GM12874 (cell line): Measurements from ENCODE around the gene TCERG1L.

Source experiments
- TF ChIP-seq, protein P1 (sequence below): IDR thresholded peaks from 2 replicates; pipeline ENCODE4 v1.5.1; 2011; ENCODE audit warnings: low read depth, mild to moderate bottlenecking, control low read depth, low read length, moderate library complexity; ENCODE audit not compliant: insufficient read depth

Gene TCERG1L

DNA sequence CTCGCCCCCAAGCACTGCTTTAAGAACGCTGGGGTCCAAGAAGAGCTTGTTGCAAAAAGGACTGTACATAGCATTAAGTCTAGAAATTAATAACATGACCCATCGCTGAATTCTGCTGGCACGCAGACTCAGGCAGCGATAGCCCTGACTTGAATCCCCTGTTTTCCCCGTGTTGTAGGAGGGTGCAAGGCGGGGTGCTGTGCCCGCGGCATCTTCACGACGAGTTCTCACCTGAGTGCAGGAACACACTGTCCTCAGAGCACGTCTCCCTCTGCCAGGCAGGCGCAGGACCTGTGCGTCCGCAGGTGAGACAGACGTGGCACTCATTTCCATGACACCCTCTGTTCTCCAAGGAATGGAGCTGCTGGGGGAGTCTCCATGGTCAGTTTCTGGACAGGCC, 243.2 kb downstream of the TCERG1L start:
- TF ChIP-seq, protein P1, sequence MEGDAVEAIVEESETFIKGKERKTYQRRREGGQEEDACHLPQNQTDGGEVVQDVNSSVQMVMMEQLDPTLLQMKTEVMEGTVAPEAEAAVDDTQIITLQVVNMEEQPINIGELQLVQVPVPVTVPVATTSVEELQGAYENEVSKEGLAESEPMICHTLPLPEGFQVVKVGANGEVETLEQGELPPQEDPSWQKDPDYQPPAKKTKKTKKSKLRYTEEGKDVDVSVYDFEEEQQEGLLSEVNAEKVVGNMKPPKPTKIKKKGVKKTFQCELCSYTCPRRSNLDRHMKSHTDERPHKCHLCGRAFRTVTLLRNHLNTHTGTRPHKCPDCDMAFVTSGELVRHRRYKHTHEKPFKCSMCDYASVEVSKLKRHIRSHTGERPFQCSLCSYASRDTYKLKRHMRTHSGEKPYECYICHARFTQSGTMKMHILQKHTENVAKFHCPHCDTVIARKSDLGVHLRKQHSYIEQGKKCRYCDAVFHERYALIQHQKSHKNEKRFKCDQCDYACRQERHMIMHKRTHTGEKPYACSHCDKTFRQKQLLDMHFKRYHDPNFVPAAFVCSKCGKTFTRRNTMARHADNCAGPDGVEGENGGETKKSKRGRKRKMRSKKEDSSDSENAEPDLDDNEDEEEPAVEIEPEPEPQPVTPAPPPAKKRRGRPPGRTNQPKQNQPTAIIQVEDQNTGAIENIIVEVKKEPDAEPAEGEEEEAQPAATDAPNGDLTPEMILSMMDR: no peak

DNA sequence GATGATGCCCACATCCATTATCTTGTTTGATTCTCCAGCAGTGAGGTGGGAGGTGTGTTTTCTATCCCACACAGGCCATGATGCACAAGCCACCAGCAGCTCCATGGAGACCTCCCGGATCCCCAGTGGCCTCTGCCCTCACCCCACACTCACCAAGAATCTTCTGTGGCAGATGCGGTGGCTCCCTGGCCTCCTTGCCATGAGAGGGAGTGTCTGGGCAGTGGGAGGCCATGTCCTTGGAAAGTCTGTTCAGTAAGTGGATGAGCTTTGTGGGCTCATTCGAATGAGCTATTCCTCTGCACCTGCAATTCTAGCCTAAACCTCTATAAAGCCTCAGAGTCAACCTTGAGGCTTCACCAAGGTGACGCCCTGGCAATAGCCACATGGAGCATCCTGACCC, 243.8 kb downstream of the TCERG1L start:
- TF ChIP-seq, protein P1: no peak

DNA sequence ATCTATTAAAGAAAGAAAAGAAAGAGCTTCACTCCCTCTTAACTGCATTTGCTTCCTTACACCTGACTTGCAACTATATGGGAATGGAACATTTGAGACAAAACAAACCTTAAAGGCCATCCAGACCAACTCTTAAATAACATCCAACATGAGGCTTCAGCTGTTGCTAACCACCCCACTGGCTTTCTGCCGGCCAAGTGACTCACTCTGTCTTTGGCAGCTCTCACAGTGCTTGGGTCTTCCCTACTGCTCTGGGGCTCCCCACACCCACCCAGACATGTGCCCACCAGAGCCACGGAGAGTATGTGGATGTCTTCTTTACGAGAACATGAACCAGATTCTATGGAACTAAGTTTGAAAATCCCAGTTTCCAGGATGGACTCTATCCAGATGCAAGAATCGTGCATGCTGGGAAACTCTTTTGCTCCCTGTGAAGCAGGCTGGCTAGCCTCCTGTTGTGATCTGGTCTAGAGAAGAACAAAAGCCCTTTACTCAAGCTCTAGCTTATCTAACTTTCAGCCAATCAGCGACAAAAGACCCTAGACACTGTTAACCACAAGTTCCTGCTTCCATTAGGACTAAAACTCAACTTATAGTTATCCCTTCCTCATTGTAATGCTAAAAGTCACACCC, 245.7 kb downstream of the TCERG1L start:
- TF ChIP-seq, protein P1: no peak

DNA sequence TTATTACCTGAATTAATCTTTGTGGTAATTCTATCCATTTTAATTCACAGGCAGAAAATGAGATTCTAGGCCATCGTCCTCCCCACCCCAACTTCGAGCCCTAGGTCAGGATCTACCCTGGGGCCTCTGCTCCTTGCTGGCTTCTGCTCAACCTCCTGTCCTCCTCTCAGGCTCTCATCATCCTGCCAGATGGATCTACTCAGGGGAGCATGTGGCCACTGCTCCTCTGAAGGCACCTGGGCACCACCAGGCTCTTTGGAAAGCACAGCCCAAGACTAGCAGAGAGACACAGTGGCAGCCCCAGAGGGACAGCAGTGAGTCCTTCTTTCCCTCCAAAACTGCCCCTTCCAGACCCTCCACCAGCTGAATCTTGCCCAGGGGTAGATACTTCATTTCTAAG, 248.2 kb downstream of the TCERG1L start:
- TF ChIP-seq, protein P1: no peak

DNA sequence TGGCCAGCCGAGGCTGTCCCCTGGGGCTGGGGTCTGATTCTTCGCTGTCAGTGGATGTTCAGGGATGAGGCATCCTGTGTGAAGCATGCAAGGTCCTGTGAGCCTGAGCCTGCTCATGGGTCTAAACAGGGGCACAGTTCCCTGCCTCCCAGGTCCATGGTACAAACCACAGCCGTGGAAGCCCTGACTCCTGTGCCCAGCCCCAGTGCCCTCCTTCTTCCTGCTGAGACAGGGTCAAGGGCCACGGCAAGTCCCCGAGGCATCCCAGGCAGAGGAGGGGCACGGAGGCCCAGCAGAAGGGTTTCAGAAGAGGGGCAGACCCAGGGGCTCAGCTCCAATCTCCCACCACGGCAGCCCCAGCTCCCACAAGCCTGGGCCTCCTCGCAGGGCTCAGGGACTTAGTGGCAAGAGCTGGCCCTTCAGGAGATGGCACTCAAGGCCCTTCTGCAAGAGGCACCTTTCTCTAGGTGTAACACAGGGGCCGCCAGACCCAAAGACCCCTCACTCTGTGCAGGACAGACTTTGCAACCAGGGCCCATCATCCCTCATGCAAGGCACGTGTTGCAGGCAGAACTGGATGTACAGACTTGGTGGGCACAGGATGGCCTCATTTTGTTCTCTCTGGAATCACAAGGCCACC, 248.8 kb downstream of the TCERG1L start:
- TF ChIP-seq, protein P1: no peak

DNA sequence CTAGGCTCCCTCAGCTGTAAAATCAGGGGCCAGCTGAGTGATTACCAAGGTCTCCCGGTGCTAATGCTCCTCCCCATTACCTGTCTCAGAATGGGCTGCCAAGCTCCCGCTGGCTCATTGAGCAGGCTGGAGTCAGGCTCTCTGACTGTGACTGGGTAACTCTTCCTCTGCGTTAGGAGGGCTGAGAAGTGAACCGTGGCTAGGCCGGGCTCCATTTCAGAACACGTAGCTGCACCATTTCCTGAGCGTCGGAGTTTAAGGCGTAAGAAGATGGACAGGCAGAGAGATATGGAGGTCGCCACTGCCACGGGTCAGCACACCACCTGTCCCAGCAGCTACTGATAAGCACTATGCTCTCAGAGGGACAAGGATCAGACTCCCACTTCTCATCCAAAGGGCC, 250.3 kb downstream of the TCERG1L start:
- TF ChIP-seq, protein P1: no peak

DNA sequence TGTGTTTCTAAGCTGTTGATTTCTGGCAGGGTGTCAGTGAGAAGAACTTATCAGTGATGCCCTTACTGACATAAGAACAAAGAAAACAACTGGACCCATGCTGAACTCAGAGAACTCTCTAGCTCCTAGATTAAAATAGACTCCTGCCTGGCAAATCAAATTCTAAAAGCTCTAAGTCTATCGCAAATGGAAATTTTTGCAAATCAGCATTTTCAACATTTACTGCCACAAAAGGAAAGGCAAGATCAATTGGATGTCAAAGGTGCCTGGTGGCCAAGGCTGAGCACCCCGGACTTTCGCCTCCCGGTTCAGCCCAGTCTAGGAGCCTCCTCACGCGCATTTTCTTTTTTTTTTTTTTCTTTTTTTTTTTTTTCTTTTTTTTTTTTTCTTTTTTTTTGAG, 251.6 kb downstream of the TCERG1L start:
- TF ChIP-seq, protein P1: no peak

DNA sequence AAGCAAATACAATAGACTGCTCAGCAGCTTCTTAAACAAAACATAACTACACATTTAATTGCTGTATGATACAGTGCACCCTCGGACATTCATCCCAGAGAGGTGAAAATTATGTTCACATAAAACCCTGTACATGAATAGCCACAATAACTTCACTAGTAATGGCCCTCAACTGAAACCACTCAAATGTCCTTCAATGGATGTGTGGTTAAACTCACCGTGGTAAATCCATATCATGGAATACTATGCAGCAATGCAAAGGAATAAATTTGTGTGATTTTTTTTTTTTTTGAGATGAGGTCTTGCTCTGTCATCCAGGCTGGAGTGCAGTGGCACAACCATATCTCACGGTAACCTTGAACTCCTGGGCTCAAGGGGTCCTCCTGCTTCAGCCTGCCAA, 252.7 kb downstream of the TCERG1L start:
- TF ChIP-seq, protein P1: no peak
